Mucosa of rectum (tissue), 2 donors: ENCODE measurements around the gene NOSIP.

Experiments used
- H3K27ac ChIP-seq, 2 donors: one replicate each; pipeline ENCODE4 v1.7.0; 2013; ENCODE audit warnings: inconsistent platforms in 2 of 2, low read depth in 2 of 2, low read length in 2 of 2
- H3K27me3 ChIP-seq, 2 donors: one replicate each; pipeline ENCODE4 v1.7.0; 2013; ENCODE audit warnings: low read length in 2 of 2; ENCODE audit not compliant: control insufficient read depth in 2 of 2, insufficient read depth in 2 of 2
- H3K36me3 ChIP-seq, 2 donors: one replicate each; pipeline ENCODE4 v1.7.0; 2013; ENCODE audit warnings: low read length in 2 of 2; ENCODE audit not compliant: control insufficient read depth in 2 of 2, insufficient read depth in 2 of 2
- H3K4me1 ChIP-seq, 2 donors: one replicate each; pipeline ENCODE4 v1.7.0; 2013; ENCODE audit warnings: low read length in 2 of 2, mild to moderate bottlenecking in 1 of 2; ENCODE audit not compliant: control insufficient read depth in 2 of 2, insufficient read depth in 2 of 2
- H3K4me3 ChIP-seq, 2 donors: one replicate each; pipeline ENCODE4 v1.7.0; 2013; ENCODE audit warnings: low read length in 2 of 2
- H3K9ac ChIP-seq, 2 donors: one replicate each; pipeline ENCODE4 v1.7.0; 2013; ENCODE audit warnings: low read length in 2 of 2, low read depth in 1 of 2, mild to moderate bottlenecking in 1 of 2
- H3K9me3 ChIP-seq, 2 donors: one replicate each; pipeline ENCODE4 v1.7.0; 2013; ENCODE audit warnings: low read length in 2 of 2; ENCODE audit not compliant: control insufficient read depth in 2 of 2
- donor health status: healthy.
- donor health status: Normal muscosa, but diverticular disease.

Gene NOSIP

GRCh38 chr19:49590071-49590970, 10.0 kb upstream of the NOSIP start:
- Histone ChIP-seq H3K9me3 (no peaks in the 10 kb centered on the region), H3K9ac (peak overlapping the region; percentile 92 to 96), H3K36me3 (peaks cover 0 to 8% of the 10 kb centered on the region in 2 donors), H3K4me1 (peaks cover 9 to 22% of the 10 kb centered on the region in 2 donors), H3K4me3 (peak overlapping the region; percentile 86 to 89), H3K27me3 (no peaks in the 10 kb centered on the region), H3K27ac (peak overlapping the region; percentile 93 to 97)

GRCh38 chr19:49589502-49589905, 9.1 kb upstream of the NOSIP start:
- Histone ChIP-seq H3K27ac (peak overlapping the region; percentile 52 to 93), H3K27me3 (no peaks in the 10 kb centered on the region), H3K36me3 (peaks cover 0 to 6% of the 10 kb centered on the region in 2 donors), H3K9me3 (no peaks in the 10 kb centered on the region), H3K4me1 (peaks cover 9 to 22% of the 10 kb centered on the region in 2 donors), H3K9ac (no peak overlapping the region), H3K4me3 (no peak overlapping the region)

- no peak overlapping the region for H3K27ac ChIP-seq
- H3K27me3 ChIP-seq = no peaks in the 10 kb centered on the region
- no peak overlapping the region for H3K4me3 ChIP-seq
- H3K9me3 ChIP-seq = no peaks in the 10 kb centered on the region
- no peak overlapping the region for H3K9ac ChIP-seq
- H3K36me3 ChIP-seq = no peaks in the 10 kb centered on the region
- H3K4me1 ChIP-seq = peaks cover 6 to 17% of the 10 kb centered on the region in 2 donors
Observed at GRCh38 chr19:49588365-49589122, 8.2 kb upstream of the NOSIP start.

GRCh38 chr19:49587227-49587626, 6.9 kb upstream of the NOSIP start:
- Histone ChIP-seq H3K27me3 (no peaks in the 10 kb centered on the region), H3K9ac (no peak overlapping the region), H3K4me1 (peaks cover 0 to 6% of the 10 kb centered on the region in 2 donors), H3K9me3 (no peaks in the 10 kb centered on the region), H3K27ac (no peak overlapping the region), H3K4me3 (no peak overlapping the region), H3K36me3 (no peaks in the 10 kb centered on the region)

DNA sequence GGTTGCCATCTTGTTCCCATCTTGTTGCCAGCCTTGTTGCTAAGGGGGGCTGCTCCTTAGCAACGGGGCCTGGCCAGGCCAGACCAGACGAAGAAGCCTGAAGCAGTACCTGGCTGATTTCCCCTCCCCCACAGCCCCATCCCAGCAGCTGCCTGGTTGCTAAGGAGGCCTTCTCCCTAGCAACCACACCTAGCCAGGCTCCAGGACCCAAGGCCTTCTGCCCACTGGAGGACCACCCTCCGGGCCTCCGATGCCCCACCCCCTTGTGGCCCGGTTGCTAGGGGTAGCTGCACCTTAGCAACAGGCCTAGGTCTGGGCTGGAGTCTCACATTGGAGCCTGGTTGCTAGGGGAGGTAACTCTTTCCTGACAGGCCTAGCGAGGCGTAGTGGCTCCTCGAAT, 4.7 kb upstream of the NOSIP start:
- no peak overlapping the region for H3K27ac ChIP-seq
- H3K36me3 ChIP-seq = no peaks in the 10 kb centered on the region
- no peak overlapping the region for H3K9ac ChIP-seq
- H3K27me3 ChIP-seq = no peaks in the 10 kb centered on the region
- H3K4me3 ChIP-seq = no peak overlapping the region
- no peaks in the 10 kb centered on the region for H3K9me3 ChIP-seq
- H3K4me1 ChIP-seq = peaks cover 5 to 6% of the 10 kb centered on the region in 2 donors

DNA sequence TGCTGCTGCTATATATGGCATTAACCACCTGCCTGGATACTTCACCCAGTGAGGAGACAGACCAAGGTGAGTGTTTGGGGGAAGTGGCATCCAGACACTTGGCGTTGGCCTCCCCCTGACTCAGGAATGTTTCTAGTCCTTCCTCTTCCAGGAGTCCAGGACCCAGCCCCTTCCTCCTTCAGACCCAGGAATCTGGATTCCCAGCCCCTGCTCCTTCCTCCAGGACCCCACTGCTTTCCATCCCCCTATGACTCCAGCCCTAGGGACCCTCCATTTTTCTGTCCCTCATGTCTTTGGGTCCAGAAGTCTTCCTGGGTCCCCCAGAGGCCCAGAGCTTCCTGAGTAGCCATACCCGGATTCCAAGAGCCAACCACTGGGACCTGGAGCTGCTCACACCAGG, 2.9 kb upstream of the NOSIP start:
- Histone ChIP-seq H3K27ac (no peak overlapping the region), H3K4me3 (no peak overlapping the region), H3K9me3 (no peaks in the 10 kb centered on the region), H3K36me3 (no peaks in the 10 kb centered on the region), H3K9ac (no peak overlapping the region), H3K27me3 (no peaks in the 10 kb centered on the region), H3K4me1 (peaks cover 13 to 17% of the 10 kb centered on the region in 2 donors)

DNA sequence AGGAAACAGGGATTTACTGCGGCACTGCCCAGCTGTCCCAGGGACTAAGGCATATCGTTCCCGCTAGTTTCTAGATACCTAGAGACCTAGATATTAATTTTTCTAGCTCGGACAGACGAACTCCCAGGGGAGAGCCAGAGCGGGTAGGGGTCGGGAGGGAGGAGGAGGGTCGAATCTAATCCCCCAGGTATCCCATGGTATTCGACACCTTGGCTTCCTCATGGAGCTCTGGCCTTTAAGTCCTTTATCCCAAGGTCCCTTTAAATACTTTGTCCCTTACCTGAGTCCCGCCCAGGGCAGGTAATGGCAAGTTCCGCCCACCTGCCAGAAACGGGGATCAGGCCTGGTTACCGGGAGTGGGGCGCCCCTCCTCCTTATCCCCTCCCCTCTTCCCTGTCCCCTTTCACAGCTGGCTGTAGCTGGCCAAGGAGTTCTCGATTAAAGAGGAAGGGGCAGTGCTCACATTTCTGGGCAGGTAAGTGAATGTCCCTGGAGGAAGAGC, 702 bp upstream of the NOSIP start, which contains the start of gene PRRG2:
Gene PRRG2, plus strand, starts transcription at position 310 of the 502 bp plus-strand sequence. CDS start 1,904 bp downstream, outside the sequence.
- H3K4me1 ChIP-seq = peaks cover 13 to 17% of the 10 kb centered on the region in 2 donors
- H3K27ac ChIP-seq = peak within 1 kb of the TSS; percentile 76 to 78
- no peaks in the 10 kb centered on the region for H3K9me3 ChIP-seq
- peak within 1 kb of the TSS; percentile 90 to 97 for H3K4me3 ChIP-seq
- H3K36me3 ChIP-seq = peaks cover 0 to 3% of the 10 kb centered on the region in 2 donors
- H3K27me3 ChIP-seq = no peaks in the 10 kb centered on the region
- H3K9ac ChIP-seq = peak within 1 kb of the TSS; percentile 84 to 96

DNA sequence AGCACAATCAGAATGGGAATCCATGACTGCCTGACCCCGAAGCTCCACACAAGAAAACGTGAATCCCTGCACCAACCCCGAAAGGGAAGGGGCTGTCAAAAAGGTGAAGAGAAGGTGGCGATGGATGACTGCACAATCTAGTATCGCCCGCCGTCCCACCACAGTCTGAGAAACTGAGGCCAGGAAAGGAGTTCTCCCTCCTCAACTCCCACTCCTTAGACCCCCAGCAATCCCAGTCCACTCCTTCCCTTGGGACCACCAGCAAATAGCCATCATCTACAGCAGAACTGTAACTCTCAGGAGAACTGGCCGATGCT, 451 bp downstream of the NOSIP start:
- no peaks in the 10 kb centered on the region for H3K27me3 ChIP-seq
- peak overlapping the region; percentile 90 to 97 for H3K4me3 ChIP-seq
- no peaks in the 10 kb centered on the region for H3K9me3 ChIP-seq
- H3K9ac ChIP-seq = peak overlapping the region; percentile 84 to 96
- peaks cover 13 to 17% of the 10 kb centered on the region in 2 donors for H3K4me1 ChIP-seq
- H3K36me3 ChIP-seq = peaks cover 0 to 10% of the 10 kb centered on the region in 2 donors
- H3K27ac ChIP-seq = peak overlapping the region; percentile 76 to 78

DNA sequence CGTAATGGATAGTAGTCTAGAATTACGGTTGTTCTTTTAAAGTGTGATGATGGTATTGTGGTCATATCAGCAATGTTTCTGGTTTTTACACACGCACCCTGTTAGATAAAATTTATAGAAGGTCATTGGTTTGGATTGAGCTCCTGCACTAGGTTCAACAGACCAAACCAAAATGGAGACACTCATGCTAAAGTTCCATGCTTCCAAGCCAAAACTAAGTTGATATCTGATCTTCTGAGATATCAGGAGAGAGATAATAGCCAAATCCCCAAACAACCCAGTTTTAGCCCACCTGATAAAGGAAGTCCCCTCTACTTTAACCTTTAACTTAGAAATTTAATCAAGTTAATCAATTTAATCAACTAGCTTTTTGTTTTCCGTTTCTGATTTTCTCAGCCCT, 1.2 kb downstream of the NOSIP start:
- H3K27me3 ChIP-seq = no peaks in the 10 kb centered on the region

More for the DNA sequence above, 1.2 kb downstream of the NOSIP start:
- H3K36me3 ChIP-seq = peaks cover 4 to 15% of the 10 kb centered on the region in 2 donors
- H3K27ac ChIP-seq = no peak overlapping the region
- peaks cover 13 to 17% of the 10 kb centered on the region in 2 donors for H3K4me1 ChIP-seq
- H3K9ac ChIP-seq = peak overlapping the region in 1 of 2 donors; percentile 28
- H3K4me3 ChIP-seq = peak overlapping the region; percentile 90 to 97
- H3K9me3 ChIP-seq = no peaks in the 10 kb centered on the region
